ENCODE results near the gene PUM2.

- TF ChIP-seq AKAP8 (CRISPR knock-in tag; IDR thresholded peaks at IDR 0.05) (no peak), SMC3 (IDR thresholded peaks at IDR 0.05; ENCODE audit: low read length) (no peak), POLR2AphosphoS5 (IDR thresholded peaks at IDR 0.05; ENCODE audit: low read depth, low read length) (no peak)
These were observed 145.6 kb downstream of the PUM2 start for GRCh38 chr2:20205069-20205468.
